GM19238 (cell line): ENCODE data around the gene CHD9NB.

ENCODE experiments used
- DNase-seq: peaks from one replicate; pipeline ENCODE4 v3.0.0; 2011; ENCODE audit warnings: low spot score; ENCODE audit not compliant: insufficient read length

Gene CHD9NB

DNA sequence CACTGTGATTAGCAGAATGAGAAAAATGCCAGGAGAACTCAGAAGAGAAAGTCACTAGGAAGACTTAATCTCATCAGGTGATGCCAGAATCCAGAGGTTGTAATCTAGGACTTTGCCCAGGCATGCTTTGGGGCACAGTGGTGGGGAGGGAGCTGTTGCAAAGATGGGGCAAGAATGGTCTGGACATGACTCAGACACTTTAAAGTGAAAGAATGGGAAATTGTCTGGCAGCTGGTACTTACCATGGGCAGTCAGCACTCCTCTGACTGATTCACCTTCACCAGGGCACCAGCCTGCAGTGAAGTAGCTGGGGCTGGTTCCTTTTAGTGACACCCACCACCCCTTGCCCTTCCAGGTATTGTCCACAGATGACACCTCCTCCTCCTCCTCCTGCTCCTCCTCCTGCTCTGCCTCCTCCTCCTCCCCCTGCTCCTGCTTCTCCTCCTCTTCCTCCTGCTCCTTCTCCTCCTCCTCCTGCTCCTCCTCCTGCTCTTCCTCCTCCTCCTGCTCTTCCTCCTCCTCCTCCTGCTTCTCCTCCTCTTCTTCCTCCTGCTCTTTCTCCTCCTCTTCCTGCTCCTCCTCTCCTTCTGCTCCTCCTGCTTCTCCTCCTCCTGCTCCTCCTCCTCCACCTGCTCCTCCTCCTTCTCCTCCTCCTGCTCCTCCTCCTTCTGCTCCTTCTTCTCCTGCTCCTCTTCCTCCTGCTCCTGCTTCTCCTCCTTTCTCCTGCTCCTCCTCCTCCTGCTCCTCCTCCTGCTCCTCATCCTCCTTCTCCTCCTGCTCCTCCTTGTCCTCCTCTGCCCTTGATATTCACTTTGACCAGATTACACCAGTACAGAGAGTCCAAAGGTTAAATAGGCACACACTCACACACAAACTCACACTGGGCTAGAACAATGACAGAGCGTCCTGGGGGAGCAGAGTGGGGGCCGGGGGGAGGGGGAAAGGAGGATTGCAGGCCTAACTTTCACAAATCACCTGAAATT, at the start of gene CHD9NB:
Gene CHD9NB, minus strand, starts transcription at position 379 of the 983 bp plus-strand sequence. CDS start 8,739 bp downstream, outside the sequence.
- no peak for DNase-seq

DNA sequence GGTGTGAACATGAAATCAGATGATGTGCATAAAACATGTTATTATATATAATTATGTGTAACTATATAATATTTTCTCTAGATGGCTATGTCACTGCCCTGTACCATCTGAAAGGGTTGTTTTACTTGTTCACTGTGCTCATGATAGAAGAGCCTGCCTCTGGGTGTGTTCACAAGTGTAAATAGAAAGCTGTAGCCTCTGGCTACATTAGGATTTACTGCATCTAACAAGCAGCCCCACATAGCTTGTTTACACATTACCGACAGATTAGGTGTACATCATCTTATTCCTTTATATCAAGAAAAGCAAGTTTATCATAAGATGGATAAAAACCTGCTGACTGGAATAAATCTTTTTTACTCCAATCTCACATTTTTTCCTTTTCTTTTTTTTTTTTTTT, 48.2 kb upstream of the CHD9NB start:
- DNase-seq, result no peak

DNA sequence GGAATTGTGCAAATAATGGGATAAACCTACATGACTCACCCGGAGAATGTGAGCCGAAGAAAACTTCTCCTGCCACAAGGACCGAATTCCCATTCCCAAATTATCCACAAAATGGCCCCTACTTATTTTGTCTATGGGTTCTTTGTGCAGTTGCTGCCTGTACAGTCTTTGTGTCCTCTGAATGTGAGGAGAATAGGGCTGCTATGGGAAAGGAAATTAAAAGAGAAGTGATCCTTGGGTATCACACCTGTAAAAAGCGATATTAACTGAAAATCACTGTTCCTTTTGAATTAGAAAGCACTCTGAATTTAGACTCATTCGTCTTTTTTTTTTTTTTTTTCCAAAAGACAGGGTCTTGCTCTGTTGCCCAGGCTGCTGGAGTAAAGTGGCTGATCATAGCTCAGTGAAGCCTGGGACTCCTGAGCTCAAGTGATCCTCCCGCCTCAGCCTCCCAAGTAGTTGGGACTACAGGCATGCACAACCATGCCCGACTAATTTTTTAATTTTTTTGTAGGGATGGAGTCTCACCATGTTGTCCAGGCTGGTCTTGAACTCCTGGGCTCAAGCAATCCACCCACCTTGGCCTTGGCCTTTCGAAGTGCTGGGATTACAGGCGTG, 47.5 kb upstream of the CHD9NB start:
- no peak for DNase-seq

DNA sequence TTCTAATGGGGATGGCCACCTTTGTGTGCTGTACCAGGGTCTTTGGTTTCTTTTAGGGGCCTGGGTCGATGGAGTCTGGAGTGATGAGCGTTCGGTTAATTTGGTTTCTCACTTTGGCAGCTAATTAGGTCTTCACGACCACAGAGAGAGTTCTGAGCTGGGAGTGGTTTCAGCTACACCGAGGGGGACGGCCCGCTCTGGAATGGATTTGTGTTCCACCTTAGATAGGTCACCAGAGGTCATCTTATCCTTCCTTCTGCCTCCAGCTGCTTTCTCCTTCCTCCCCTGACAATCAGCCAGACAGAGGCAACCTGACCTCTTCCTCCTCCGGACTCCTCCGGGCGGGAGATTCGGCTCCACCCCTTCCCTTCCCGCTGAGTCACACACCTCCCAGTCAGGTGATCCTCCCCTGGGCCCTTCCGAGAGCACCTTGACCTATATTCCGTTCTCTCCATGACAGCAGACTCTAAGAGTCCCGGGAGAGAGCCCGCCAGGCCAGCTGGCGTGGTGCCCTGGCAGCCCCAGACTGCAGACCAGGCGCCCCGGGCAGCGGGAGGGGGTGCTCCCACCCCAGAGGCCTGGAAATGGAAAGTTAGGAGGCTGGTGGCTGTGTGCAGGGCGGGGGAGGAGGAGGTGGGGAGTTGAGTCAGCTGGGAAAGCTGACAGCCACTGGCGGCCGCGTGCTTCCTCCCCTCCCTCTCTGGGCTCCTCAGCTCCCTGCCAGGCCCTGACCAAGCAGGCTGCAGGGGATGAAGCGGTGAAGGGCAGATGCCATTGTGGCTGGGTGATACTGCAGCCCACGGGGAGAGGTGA, 46.8 kb upstream of the CHD9NB start:
- peak; percentile 29 for DNase-seq

DNA sequence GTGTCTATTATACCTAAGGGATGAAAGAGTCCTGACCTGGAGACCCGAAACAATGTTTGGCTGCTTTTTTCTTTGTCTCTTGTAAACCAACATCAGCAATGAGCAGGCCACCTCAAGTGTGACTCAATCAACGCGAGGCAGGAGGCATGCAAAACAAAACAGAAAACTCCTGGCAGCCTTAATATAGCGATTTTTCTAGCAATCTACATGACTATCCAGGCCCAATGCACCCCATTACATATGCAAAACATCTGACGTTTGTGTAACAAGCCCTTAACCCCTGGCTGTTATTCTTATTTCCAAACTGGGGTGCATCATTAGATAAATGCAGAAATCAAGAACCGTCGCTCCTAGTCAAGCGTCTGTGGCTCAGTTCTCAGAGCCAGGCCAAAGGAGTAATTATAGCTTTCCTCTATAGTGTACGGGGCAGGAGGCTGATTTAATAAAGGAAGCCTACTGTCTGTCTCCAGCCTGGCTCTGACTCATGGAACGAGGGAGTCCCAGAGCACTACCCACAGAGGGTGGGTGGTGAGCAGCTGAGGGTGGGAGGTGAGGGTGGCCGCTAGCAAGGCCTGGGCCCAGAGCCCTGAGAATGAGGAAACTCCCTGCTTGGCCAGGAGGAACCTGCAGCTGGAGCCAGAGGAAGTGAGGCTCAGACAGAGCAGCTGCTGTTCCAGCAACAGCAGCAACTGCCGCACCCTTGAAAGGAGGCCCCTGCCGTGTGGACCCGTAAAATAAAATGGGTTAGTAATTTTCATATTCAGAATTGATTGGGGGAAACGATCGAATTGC, 46.0 kb upstream of the CHD9NB start:
- DNase-seq, result peak; percentile 29

DNA sequence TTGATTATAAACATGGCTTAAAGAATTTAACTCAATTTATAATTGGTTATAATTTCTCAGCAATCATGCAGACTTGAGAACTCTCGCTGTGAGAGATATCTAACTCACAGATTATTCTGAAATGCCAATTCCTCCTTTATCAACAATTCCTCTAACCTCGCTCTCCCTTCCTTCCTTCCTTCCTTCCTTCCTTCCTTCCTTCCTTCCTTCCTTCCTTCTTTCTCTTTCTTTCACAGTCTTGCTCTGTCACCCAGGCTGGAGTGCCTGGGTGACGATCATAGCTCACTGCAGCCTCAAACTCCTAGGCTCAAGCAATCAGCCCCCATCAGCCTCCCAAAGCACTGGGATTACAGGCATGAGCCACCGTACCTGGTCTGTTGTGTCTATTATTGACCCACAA, 44.5 kb upstream of the CHD9NB start:
- DNase-seq, result no peak

DNA sequence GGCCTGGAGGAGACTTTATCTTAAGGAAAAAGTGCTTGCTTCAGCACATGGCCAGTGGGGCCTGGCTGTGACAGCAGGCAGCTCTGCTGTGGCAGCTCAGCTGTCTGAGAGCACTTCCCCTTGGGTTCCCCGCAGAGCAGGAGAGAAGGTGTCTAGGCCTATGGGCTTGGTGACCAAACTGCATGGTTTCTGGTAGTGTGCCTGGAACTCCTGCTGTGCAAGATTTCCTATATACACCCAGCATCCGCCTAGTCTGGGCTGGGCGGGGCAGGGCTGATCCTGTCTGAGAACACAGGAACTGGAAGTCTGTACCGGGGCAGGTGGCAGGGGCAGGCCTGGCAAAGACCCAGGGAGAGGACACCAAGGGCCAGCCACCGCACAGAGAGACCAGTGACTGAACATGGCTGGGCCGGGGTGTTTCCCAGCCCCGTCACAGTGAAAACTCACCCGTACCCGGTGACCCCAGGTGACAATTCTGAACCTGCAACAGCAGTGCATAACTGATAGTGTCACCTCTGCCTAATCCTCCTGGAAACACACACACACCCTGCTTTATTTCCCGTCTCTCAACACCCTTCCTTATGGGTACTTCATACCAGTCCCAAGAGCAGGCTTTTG, 41.4 kb upstream of the CHD9NB start:
- DNase-seq, result peak; percentile 27

DNA sequence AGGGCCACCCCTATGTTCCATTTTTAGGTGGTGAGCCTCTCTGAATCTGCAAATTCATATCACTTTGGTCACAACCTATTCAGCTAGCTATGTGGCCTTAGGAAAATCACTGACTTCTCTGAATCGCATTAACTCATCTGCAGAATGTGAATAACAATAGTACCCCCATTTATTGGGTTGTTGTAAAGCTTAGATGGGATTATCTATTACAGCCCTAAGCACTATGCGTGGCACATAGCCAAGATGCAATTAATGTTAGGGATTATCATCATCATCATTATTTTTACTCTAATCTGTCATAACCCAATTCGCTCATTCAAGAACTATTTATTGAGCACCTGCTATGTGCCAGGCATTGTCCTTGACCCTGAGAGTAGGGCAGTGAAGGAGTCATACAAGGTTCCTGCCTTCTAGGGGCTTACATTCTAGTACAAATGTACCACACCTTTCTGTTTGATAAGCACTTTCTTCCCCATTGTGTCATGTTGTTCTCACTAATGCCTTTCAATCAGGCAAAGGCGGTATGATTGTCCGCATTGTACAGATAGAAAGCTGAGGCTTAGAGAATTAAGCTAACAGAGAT, 40.6 kb upstream of the CHD9NB start:
- no peak for DNase-seq

DNA sequence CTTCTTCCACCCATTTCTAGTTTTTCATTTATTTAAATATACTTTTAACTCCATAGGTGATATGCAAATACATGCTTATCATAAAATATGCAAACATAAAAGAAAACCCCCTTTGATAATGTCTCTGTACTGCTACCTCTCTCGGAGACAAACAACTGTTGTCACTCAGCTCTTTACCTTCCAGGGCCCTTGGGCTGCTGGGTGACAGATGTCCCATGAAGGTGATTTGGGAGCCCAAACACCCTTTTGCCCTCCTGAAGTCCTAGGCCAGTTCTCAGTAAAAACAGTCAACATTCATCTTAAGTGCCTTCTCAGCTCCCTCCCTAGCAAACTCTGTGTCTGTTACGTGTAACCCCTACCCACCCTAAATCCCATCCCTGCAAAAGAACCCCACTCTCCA, 39.6 kb upstream of the CHD9NB start:
- no peak for DNase-seq

DNA sequence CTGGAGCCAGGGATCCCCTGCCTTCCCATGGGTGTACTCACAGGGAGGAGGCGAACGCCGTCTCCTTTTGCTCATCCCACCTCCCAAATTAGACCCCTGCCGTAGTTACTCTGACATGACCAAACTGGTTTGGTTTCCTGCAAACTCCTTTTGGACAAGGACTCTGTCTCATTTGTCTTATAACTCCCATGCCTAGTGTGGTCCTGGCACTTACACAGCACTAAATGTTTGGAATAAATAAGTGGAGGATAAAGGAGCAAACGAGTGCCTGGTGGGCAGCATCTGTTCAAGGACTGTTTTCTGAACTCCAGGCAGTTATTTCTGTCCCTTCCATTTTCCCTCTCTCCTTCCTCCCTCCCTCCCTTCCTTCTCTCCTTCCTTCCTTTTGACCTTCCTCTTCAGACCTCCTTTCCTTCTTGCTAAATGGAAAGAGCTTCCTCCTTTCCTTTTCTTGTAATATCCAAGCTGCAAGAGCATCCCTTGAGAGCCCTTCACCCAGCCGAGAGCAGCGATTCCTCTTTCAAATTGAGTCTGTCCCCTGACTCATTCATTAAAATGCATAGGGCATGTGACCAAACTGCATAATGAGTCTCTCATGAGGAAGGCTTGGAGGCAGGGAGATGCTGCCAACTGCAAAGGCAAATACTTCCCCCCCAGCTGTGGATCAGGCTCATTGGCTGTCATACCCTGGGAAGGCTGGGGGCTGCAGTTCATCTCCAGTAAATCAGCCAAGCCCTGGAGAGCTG, 38.9 kb upstream of the CHD9NB start:
- DNase-seq, result peak; percentile 23

DNA sequence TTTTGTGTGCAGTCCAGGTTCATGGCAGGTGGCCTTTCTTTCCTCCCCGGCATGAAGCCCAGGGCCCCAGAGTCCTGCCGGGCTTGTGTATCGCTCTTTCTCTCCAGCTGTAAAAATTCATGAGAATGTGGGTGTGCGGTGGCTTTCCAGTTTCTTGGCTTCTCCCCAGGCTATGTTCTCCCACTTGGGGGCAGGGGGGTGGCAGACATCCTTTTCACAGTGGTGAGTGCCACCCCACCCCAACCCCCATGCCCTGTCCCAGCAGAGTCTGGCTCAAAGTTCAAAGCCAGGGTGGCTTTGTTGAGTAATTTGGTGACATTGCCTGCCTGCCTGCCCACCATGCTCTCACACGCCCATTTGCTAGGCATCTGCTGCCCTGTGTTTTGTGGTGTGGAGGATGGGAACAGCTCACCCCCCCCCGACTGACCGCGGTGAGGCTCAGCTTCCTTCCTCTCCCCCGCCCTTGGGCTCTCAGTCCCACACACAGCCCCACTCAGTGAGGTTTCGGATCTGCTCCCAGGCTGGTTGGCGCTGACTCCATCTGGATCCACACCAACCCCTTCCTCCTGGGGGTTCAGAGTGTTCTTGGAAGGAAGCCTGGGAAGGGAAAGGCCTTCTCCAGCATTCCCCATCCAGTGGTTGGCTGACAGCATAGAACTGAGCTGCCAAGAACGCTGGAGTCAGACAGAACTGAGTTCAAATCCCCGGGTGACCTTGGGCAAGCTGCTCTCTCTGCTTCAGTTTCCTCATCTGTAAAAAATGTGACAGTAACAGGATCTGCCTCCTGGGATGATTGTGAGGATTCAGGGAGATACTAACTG, 38.1 kb upstream of the CHD9NB start:
- DNase-seq, result peak; percentile 38

DNA sequence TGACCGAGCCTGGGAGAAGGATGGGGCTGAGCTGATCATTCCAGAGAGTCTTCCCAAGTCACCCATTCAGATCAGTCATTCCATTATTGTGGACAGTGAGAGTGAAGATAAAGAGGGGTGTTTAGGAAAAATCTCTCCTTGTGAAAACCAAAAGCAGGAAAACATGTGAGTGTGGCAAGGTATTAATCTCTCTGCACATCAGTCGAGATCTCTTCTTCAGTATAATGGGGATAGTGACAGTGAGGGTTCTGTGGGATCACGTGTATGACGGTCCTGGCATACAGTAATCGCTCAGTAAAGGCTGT, 37.5 kb upstream of the CHD9NB start:
- no peak for DNase-seq

DNA sequence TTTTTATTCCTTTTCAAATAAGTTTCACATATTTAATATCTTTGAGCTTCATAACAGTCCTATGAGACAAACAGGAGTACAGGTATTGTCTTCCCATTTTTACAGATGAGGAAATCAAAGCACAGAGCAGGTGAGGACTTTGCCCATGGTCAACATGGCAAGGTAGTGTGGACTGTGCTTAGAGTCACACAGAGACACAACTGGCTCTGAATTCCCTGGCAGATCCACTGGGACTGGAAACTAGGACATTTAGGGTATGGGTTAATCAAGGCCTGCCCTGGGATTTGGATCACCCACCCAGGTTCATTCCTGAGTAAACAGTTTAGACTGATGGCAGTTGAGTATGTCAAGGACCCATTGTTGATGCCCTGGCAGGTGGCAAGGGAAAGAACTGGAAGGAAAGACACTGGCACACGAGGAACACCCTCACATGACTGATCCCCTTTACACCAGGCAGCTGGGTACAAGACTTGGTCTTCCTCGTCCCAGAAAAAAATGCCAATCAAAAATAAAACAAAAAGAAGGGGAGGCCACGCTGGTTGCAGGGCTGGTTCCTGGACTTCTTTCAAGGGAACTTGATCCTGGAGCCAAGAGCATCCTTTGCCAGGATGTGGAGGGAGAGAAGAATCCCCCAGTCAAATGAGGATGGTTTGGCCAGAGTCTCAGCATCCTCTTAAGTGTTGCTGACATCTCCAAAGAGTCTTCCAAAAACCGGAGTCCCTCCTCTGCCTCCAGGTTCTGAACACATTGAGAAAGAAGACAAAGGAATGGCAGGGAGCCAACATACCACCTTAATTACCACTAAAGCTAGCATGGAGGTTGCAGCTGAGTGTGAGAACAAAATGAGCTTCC, 37.0 kb upstream of the CHD9NB start:
- DNase-seq, result no peak

DNA sequence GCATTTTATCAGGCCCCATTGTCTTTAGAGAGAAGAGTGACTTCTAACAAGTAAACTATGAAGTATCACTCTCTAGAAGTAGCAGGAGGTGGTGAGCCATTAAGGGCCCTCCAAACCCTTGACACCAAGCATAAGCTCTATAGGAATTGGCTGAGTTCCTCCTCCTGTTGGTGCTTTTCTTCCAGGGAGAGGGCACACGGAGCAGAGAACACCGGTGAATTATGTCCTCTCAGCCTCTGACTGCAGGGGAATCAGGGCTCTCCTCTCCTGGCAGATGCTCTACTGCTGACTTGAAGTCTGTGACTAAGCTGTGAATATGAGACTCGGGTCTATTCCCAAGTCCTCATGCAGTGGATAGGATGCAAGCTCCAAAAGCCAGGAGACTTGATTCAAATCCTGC, 34.4 kb upstream of the CHD9NB start:
- DNase-seq, result no peak

DNA sequence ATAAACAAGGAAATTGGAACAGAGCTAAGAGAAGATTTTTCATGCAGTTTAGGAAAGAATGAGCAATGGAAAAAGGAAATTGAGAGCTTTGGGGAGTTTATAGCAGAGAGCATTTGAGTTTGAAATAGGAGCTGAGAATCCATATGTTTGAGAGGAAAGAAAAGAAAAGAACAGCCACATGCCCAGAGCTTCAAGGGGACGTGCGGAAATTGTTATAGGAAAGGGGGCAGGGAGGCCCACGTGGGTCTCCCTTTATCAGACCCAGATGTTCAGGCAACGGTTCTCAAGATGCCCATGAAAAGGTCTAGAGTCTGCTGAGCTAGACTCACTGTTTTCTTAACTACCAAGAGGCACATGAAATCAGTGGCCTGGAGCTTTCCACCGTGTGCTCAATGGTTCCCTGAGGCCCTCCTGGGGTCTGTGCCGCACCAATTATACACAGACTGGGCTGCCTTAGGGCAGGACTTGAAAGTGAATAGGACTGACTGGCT, 33.3 kb upstream of the CHD9NB start:
- DNase-seq, result no peak

DNA sequence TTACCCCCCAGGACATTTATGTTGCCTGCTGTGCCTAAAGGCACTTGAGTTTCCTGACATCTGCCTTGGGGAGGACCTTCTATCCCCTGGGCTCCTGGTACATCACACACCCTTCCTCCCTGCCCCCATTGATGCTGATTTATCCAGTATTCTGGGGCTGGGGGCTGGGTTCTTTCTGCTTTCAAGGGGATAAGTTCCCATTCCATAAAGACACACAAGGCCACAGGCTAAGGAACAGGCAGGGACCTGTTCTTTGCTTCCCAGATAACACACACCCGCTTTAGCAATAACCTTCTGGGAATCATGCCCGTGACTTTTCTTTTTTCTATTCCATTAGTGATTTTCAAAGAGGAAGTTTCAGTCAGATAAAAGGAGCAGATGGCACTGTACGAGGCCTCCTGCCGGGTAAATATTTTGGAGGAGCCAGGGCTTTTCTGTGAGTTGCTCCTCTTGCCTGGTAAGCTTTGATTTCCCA, 32.7 kb upstream of the CHD9NB start:
- DNase-seq, result no peak

DNA sequence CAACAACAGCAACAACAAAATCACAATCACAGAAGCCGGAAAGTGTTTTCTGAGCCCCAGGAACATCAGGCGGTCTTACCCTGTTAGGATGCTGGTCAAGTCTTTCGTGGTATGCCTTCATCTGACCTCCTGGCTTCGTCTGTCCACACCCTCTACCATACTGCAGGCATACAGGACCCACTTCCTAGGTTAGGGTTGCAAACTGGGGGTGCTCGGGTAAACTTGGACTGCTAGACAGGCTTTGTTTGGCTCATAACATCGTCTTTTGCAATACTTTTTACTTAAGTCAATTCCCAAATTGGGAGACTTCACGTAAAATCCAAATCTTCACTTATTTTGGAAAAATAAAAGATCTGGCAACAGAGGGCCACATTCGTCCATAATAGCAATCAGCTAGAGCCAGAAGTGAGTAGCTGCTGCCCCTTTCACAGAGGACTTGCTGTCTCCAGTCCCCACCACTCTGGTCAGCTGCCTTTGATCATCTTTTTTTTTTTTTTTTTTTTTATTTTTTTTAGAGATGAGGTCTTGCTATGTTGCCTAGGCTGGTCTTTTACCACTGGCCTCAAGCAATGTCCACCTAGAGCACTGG, 32.1 kb upstream of the CHD9NB start:
- DNase-seq, result no peak
